Measurements from ENCODE around the gene LGALS3BP.

GRCh38 chr17:78991017-78991738, 11.5 kb upstream of the LGALS3BP start:
- TF ChIP-seq REST (IDR thresholded peaks at IDR 0.05; ENCODE audit: low read depth) (no peak), ZNF274 (IDR thresholded peaks at IDR 0.05; ENCODE audit: low read depth, low read length) (no peak), POLR2A (IDR thresholded peaks at IDR 0.05; ENCODE audit: borderline replicate concordance, extremely low read depth, insufficient read depth, insufficient read length) (no peak), CTCF (IDR thresholded peaks at IDR 0.05 in 2 of 3, conservative IDR thresholded peaks at IDR 0.05 in 1 of 3; ENCODE audit: borderline replicate concordance in 1 of 3, insufficient read depth in 1 of 3, low read depth in 2 of 3, low read length in 2 of 3) (no peak), EGR1 (IDR thresholded peaks at IDR 0.05; ENCODE audit: low read depth) (no peak)
